ENCODE results near the gene CNOT3. TPM values are rescaled to one million over a fixed set of nuclear protein-coding genes. Genes with fewer than 3 reads are reported as not detected.
A peak's percentile ranks its signal among the peaks of the same experiment; 100 is the strongest.
"Not testable (repeated sequence)": the region's sequence is repeated elsewhere in the genome, so short reads cannot be mapped to it uniquely, and the experiment has no call there.

Gene CNOT3
- polyA plus RNA-seq (2013, experiment 1 of 2), result 73.6 TPM
- 72.8 TPM for polyA plus RNA-seq (2013, experiment 2 of 2)

DNA sequence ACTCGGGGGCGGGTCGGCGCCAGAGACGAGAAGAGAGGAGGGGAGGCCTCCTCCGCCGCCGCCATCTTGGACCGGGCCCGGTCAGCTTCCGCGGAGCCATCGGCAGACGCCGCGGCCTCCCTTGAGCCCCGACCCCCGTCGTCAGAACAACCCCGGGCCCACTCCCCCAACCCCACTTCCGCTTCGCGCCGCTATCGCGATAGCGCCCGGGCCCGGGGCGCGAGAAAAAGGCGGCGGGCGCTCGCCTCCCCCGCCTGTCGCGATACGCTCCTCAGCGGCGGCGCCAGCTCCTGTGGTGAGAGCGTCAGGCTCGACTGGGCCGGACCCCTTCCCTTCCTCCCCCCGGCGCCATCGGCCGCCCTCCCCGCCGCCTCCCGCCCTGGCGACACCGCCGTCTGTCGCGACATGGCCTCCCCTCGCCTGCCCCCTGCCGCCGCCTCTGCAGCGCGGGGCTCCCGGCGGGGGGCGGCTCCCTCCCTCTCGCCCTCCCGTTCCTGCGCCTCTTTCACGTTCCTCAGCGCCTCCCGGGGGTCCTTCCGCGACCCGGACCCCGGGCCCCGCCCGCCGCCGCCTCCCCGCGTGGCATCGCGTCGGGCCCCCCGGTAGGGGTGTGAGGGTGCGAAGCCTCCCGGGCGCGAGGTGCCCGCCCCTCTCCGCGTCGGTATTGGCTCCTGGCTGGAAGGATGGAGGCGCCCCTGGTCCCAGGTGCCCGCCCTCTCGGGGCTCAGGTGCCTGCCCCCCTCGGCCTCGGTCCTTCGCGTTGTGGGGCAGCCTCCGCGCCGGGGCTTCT is at the start of gene CNOT3:
TSS of gene CNOT3 (plus strand) at position 64 of the 790 bp plus-strand sequence. CDS start 5,217 bp downstream, outside the sequence.
- Histone ChIP-seq H3K4ac (ENCODE audit: low read depth, low read length) (peak within 1 kb of the TSS; percentile 98), H2BK120ac (ENCODE audit: low read depth, low read length) (peak within 1 kb of the TSS; percentile 84), H3K18ac (ENCODE audit: low read length) (peak within 1 kb of the TSS; percentile 90)

DNA sequence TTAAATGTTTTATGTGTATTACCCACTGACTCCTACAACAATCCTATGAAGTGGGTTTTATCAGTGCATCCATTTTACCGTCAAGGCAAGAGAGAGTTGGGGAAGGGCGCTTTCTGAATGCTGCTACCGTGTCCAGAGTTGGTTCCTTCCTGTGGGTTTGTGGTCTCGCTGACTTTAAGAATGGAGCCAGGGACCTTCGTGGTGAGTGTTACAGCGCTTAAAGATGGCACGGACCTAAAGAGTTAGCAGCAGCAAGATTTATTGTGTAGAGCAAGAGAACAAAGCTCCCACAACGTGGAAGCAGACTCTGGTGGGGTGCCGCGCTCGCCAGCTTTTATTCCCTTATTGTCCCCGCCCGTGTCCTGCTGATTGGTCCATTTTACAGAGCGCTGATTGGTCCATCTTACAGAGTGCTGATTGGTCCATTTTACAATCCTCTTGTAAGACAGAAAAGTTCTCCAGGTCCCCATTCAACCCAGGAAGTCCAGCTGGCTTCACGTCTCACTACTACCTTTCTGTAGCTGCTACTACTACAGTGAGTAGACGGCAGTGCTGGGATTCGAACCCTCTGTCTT is 43.0 kb upstream of the CNOT3 start:
- Histone ChIP-seq H3K4me3 (ENCODE audit: low read length) (no peak overlapping the region), H3K56ac (ENCODE audit: low read length) (no peak overlapping the region), H3K36me3 (ENCODE audit: control insufficient read depth, insufficient read depth, low read length) (no peaks in the 10 kb centered on the region), H3K4me2 (ENCODE audit: low read length) (no peak overlapping the region), H3K27ac (ENCODE audit: low read depth, low read length) (no peak overlapping the region), H3K23ac (ENCODE audit: low read length) (no peak overlapping the region), H4K8ac (ENCODE audit: low read depth, low read length) (no peak overlapping the region), H4K5ac (ENCODE audit: low read length) (no peak overlapping the region), H3K4me1 (ENCODE audit: control insufficient read depth, low read depth, low read length) (no peaks in the 10 kb centered on the region), H2BK15ac (replicated peaks; ENCODE audit: low read depth) (no peak overlapping the region), H3K79me1 (ENCODE audit: low read length) (no peaks in the 10 kb centered on the region), H2AK5ac (ENCODE audit: low read length) (no peak overlapping the region), H2BK5ac (ENCODE audit: low read length) (no peak overlapping the region), H3K27me3 (ENCODE audit: insufficient read depth, low read length, poor library complexity) (no peaks in the 10 kb centered on the region), H3K79me2 (ENCODE audit: control insufficient read depth, insufficient read depth, low read length) (no peaks in the 10 kb centered on the region), H3K18ac (ENCODE audit: low read length) (no peak overlapping the region), H3K9ac (ENCODE audit: low read length) (no peak overlapping the region), H2BK120ac (ENCODE audit: low read depth, low read length) (no peak overlapping the region), H3K4ac (ENCODE audit: low read depth, low read length) (no peak overlapping the region)
- no peak for DNase-seq
- WGBS (ENCODE audit: extremely low coverage, insufficient coverage, low lambda C conversion rate), result no CpG with 5 or more reads among the region's 17 CpGs

More for the DNA sequence above, at the start of gene CNOT3:
- peak within 1 kb of the TSS; percentile 61 for H3K27ac ChIP-seq (ENCODE audit: low read depth, low read length)
- no peak within 1 kb of the TSS for H4K8ac ChIP-seq (ENCODE audit: low read depth, low read length)
- no peak within 1 kb of the TSS for H2AK5ac ChIP-seq (ENCODE audit: low read length)
- H3K4me1 ChIP-seq (ENCODE audit: control insufficient read depth, low read depth, low read length), result peaks cover 8% of the 10 kb centered on the region
- peak within 1 kb of the TSS; percentile 74 for H3K4me3 ChIP-seq (ENCODE audit: low read length)
- no CpG with 5 or more reads among the region's 103 CpGs for WGBS (ENCODE audit: extremely low coverage, insufficient coverage, low lambda C conversion rate)
- H3K9ac ChIP-seq (ENCODE audit: low read length), result peak within 1 kb of the TSS; percentile 82
- no peaks in the 10 kb centered on the region for H3K27me3 ChIP-seq (ENCODE audit: insufficient read depth, low read length, poor library complexity)
- peak within 1 kb of the TSS; percentile 11 for H3K23ac ChIP-seq (ENCODE audit: low read length)
- H4K5ac ChIP-seq (ENCODE audit: low read length), result no peak within 1 kb of the TSS
- peak within 1 kb of the TSS; percentile 94 for H3K56ac ChIP-seq (ENCODE audit: low read length)
- peak within 1 kb of the TSS; percentile 98 for H3K4me2 ChIP-seq (ENCODE audit: low read length)
- H3K79me2 ChIP-seq (ENCODE audit: control insufficient read depth, insufficient read depth, low read length), result peaks cover 45% of the 10 kb centered on the region
- peak; percentile 27 for DNase-seq
- no peak within 1 kb of the TSS for H2BK15ac ChIP-seq (replicated peaks; ENCODE audit: low read depth)
- H3K36me3 ChIP-seq (ENCODE audit: control insufficient read depth, insufficient read depth, low read length), result peaks cover 3% of the 10 kb centered on the region
- peaks cover 35% of the 10 kb centered on the region for H3K79me1 ChIP-seq (ENCODE audit: low read length)
- peak within 1 kb of the TSS; percentile 10 for H2BK5ac ChIP-seq (ENCODE audit: low read length)

DNA sequence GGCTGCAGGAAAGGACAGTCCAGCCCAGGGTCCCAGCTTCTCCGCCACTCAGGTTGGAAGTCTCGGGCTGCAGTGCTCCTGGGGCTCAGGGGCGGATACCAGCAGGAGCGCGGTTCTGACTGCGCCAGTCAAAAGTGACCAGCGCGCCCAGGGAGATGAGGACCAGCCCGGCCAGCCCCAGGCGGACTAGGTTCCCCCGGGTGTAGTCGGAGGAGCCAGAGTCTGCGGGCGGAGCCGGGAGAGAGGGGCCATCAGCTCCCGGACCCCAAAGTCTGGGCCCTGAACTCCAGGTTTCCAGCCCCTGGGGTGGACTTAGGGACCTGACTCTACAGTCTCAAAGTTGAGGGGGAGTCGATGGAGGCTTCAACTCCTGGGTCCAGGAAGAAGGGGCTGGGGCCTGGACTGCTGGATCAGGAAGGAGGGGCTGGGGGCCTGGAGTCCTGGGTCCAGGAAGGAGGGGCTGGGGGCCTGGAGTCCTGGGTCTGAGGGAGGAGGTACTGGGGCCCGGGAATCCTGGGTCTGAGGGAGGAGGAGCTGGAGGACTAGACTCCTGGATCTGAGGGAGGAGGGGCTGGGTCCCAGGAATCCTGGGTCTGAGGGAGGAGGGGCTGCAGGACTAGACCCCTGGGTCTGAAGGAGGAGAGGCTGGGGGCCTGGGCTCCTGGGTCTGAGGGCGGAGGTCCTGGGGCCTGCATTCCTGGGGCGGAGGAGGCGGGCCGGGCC is 42.3 kb upstream of the CNOT3 start:
- Histone ChIP-seq H3K9ac (ENCODE audit: low read length) (peak overlapping the region; percentile 80), H3K4me1 (ENCODE audit: control insufficient read depth, low read depth, low read length) (no peaks in the 10 kb centered on the region), H3K27me3 (ENCODE audit: insufficient read depth, low read length, poor library complexity) (no peaks in the 10 kb centered on the region), H3K36me3 (ENCODE audit: control insufficient read depth, insufficient read depth, low read length) (no peaks in the 10 kb centered on the region), H3K27ac (ENCODE audit: low read depth, low read length) (no peak overlapping the region), H3K56ac (ENCODE audit: low read length) (peak overlapping the region; percentile 93), H2BK15ac (replicated peaks; ENCODE audit: low read depth) (no peak overlapping the region), H3K4ac (ENCODE audit: low read depth, low read length) (no peak overlapping the region), H2AK5ac (ENCODE audit: low read length) (no peak overlapping the region), H3K4me3 (ENCODE audit: low read length) (peak overlapping the region; percentile 53), H4K8ac (ENCODE audit: low read depth, low read length) (no peak overlapping the region), H4K5ac (ENCODE audit: low read length) (no peak overlapping the region), H3K4me2 (ENCODE audit: low read length) (peak overlapping the region; percentile 90), H3K79me1 (ENCODE audit: low read length) (no peaks in the 10 kb centered on the region), H3K18ac (ENCODE audit: low read length) (peak overlapping the region; percentile 7), H3K79me2 (ENCODE audit: control insufficient read depth, insufficient read depth, low read length) (no peaks in the 10 kb centered on the region), H2BK120ac (ENCODE audit: low read depth, low read length) (no peak overlapping the region), H2BK5ac (ENCODE audit: low read length) (no peak overlapping the region), H3K23ac (ENCODE audit: low read length) (no peak overlapping the region)
- no CpG with 5 or more reads among the region's 22 CpGs for WGBS (ENCODE audit: extremely low coverage, insufficient coverage, low lambda C conversion rate)
- no peak for DNase-seq

DNA sequence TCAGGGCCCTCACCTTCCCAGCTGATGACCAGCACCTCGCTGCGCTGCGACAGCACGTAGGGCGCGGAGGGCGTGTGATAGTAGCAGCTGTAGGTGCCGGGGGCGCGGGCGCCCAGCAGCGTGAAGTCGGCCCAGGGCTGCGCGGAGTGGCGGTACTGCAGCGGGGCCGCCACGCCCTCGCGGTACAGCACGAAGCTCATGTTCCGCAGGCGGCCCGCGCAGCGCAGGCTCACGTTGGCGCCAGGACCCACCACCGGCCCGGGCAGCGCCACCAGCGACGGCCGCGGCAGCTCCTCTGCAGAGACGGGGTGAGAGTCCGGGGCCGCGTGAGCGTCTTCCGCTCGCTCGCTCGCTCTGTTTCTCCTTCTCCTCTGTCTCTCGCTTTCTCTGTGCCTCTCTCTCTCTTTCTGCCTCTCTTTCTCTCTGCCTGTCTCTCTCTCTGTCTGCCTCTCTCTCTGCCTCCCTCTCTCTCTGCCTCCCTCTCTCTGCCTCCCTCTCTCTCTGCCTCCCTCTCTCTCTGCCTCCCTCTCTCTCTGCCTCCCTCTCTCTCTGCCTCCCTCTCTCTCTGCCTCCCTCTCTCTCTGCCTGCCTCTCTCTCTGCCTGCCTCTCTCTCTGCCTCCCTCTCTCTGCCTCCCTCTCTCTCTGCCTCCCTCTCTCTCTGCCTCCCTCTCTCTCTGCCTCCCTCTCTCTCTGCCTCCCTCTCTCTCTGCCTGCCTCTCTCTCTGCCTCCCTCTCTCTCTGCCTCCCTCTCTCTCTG is 41.5 kb upstream of the CNOT3 start:
- no CpG with 5 or more reads among the region's 46 CpGs for WGBS (ENCODE audit: extremely low coverage, insufficient coverage, low lambda C conversion rate)
- H2BK15ac ChIP-seq (replicated peaks; ENCODE audit: low read depth); H3K79me2 ChIP-seq (ENCODE audit: control insufficient read depth, insufficient read depth, low read length); H3K27me3 ChIP-seq (ENCODE audit: insufficient read depth, low read length, poor library complexity); H4K8ac ChIP-seq (ENCODE audit: low read depth, low read length); H3K4ac ChIP-seq (ENCODE audit: low read depth, low read length); H3K4me1 ChIP-seq (ENCODE audit: control insufficient read depth, low read depth, low read length); H3K36me3 ChIP-seq (ENCODE audit: control insufficient read depth, insufficient read depth, low read length); H3K79me1 ChIP-seq (ENCODE audit: low read length); H4K5ac ChIP-seq (ENCODE audit: low read length); H2BK120ac ChIP-seq (ENCODE audit: low read depth, low read length); H2BK5ac ChIP-seq (ENCODE audit: low read length); H2AK5ac ChIP-seq (ENCODE audit: low read length); H3K27ac ChIP-seq (ENCODE audit: low read depth, low read length): not testable (repeated sequence)
- peak; percentile 64 for DNase-seq
- Histone ChIP-seq H3K4me3 (ENCODE audit: low read length) (peak overlapping the region; percentile 53), H3K18ac (ENCODE audit: low read length) (peak overlapping the region; percentile 7), H3K4me2 (ENCODE audit: low read length) (peak overlapping the region; percentile 90), H3K56ac (ENCODE audit: low read length) (peak overlapping the region; percentile 93), H3K23ac (ENCODE audit: low read length) (peak overlapping the region; percentile 45), H3K9ac (ENCODE audit: low read length) (peak overlapping the region; percentile 80)

DNA sequence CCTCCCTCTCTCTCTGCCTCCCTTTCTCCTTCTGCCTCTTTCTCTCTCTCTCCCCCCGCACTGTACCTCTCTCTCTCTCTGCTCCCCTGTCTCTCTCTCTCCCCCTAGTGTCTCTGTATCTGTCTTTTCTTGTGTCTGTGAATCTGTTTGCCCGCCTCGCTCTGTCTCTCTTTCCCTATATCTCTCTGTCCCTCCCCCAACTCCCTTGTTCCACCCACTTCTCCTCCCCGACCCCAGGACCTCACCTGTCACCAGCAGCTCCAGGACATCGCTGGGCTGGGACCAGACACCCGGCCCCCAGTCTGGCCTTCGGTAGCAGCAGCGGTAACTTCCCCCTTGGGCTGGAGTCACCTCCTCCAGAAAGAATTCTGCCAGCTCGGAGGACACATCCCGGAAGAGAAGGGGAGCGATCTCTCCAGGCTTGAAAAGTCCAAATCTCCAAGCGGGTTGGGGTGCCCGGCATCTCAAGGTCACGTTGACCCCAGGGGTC is 40.9 kb upstream of the CNOT3 start:
- no peak overlapping the region for H4K8ac ChIP-seq (ENCODE audit: low read depth, low read length)
- no CpG with 5 or more reads among the region's 14 CpGs for WGBS (ENCODE audit: extremely low coverage, insufficient coverage, low lambda C conversion rate)
- no peak overlapping the region for H2BK15ac ChIP-seq (replicated peaks; ENCODE audit: low read depth)
- H3K36me3 ChIP-seq (ENCODE audit: control insufficient read depth, insufficient read depth, low read length), result no peaks in the 10 kb centered on the region
- peak overlapping the region; percentile 23 for H3K4me3 ChIP-seq (ENCODE audit: low read length)
- peak; percentile 74 for DNase-seq
- no peaks in the 10 kb centered on the region for H3K79me1 ChIP-seq (ENCODE audit: low read length)
- no peaks in the 10 kb centered on the region for H3K27me3 ChIP-seq (ENCODE audit: insufficient read depth, low read length, poor library complexity)
- no peak overlapping the region for H2BK5ac ChIP-seq (ENCODE audit: low read length)
- no peak overlapping the region for H2AK5ac ChIP-seq (ENCODE audit: low read length)
- peak overlapping the region; percentile 80 for H3K23ac ChIP-seq (ENCODE audit: low read length)
- no peak overlapping the region for H2BK120ac ChIP-seq (ENCODE audit: low read depth, low read length)
- H3K9ac ChIP-seq (ENCODE audit: low read length), result peak overlapping the region; percentile 64
- H3K18ac ChIP-seq (ENCODE audit: low read length), result peak overlapping the region; percentile 29
- peak overlapping the region; percentile 71 for H3K4me2 ChIP-seq (ENCODE audit: low read length)
- peak overlapping the region; percentile 93 for H3K56ac ChIP-seq (ENCODE audit: low read length)
- no peaks in the 10 kb centered on the region for H3K79me2 ChIP-seq (ENCODE audit: control insufficient read depth, insufficient read depth, low read length)
- H4K5ac ChIP-seq (ENCODE audit: low read length), result no peak overlapping the region
- H3K27ac ChIP-seq (ENCODE audit: low read depth, low read length), result no peak overlapping the region
- H3K4ac ChIP-seq (ENCODE audit: low read depth, low read length), result no peak overlapping the region
- H3K4me1 ChIP-seq (ENCODE audit: control insufficient read depth, low read depth, low read length), result no peaks in the 10 kb centered on the region
